HL-60 (cell line): ENCODE measurements around the gene GUCA1A.
"Not testable (repeated sequence)": the region's sequence is repeated elsewhere in the genome, so short reads cannot be mapped to it uniquely, and the experiment has no call there.

Experiments
- DNase-seq, 2 experiments: peaks; one replicate each; pipeline ENCODE4 v3.0.0-alpha.2; 2010 to 2020; ENCODE audit warnings: low read depth in 1 of 2, low spot score in 1 of 2
- H3K27ac ChIP-seq: fragments of 250-450 bp; sonication (Bioruptor Pico); replicated peaks from 2 replicates; pipeline ENCODE4 v1.5.1; 2020; ENCODE audit warnings: mild to moderate bottlenecking, moderate library complexity
- H3K27me3 ChIP-seq: fragments of 250-450 bp; sonication (Bioruptor Pico); 2 replicates; pipeline ENCODE4 v1.5.1; 2021; ENCODE audit warnings: mild to moderate bottlenecking, moderate library complexity; ENCODE audit not compliant: insufficient read depth, poor library complexity, severe bottlenecking
- H3K4me3 ChIP-seq: replicated peaks from 2 replicates; pipeline ENCODE4 v1.5.1; 2011; ENCODE audit warnings: mild to moderate bottlenecking, control low read depth, low read length; ENCODE audit not compliant: insufficient read depth
- GABPA ChIP-seq: IDR thresholded peaks from 2 replicates; pipeline ENCODE4 v1.6.1; 2012; ENCODE audit warnings: low read depth
- POLR2AphosphoS5 ChIP-seq: IDR thresholded peaks from 2 replicates; pipeline ENCODE4 v1.6.1; 2012; ENCODE audit warnings: low read depth
- SPI1 ChIP-seq: IDR thresholded peaks from 2 replicates; pipeline ENCODE4 v1.6.1; 2012; ENCODE audit warnings: low read depth, mild to moderate bottlenecking, borderline replicate concordance
- TF ChIP-seq, protein P1 (sequence below): IDR thresholded peaks from one replicate; pipeline ENCODE4 v1.5.1; 2011; ENCODE audit warnings: low read length, control low read depth, inconsistent platforms; ENCODE audit not compliant: insufficient read depth
- TF ChIP-seq, protein P2 (sequence below): IDR thresholded peaks from 2 replicates; pipeline ENCODE4 v1.6.1; 2012; ENCODE audit warnings: low read depth; ENCODE audit not compliant: insufficient replicate concordance

Gene GUCA1A

DNA sequence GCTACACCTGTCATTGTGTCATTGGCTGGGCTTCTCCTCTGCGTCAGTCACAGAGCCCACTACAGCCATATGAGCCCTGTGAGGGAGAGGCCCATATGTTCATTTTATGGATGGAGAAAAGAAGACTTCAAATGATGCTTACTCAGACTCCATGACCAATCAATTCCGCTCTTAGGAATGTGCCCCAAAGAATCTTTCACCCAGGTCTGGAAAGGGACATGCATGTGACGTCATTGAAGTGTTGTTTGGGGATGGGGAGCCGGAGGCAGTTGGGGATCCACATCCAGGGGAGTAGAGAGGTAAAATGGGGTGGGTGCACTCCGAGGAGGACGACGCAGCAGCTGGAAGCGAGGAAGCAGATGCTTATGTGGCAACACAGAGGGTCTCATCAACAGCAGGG, 21.1 kb upstream of the GUCA1A start:
- Histone ChIP-seq H3K27me3 (no peaks in the 10 kb centered on the region), H3K4me3 (no peak overlapping the region), H3K27ac (no peak overlapping the region)
- TF ChIP-seq, protein P1, sequence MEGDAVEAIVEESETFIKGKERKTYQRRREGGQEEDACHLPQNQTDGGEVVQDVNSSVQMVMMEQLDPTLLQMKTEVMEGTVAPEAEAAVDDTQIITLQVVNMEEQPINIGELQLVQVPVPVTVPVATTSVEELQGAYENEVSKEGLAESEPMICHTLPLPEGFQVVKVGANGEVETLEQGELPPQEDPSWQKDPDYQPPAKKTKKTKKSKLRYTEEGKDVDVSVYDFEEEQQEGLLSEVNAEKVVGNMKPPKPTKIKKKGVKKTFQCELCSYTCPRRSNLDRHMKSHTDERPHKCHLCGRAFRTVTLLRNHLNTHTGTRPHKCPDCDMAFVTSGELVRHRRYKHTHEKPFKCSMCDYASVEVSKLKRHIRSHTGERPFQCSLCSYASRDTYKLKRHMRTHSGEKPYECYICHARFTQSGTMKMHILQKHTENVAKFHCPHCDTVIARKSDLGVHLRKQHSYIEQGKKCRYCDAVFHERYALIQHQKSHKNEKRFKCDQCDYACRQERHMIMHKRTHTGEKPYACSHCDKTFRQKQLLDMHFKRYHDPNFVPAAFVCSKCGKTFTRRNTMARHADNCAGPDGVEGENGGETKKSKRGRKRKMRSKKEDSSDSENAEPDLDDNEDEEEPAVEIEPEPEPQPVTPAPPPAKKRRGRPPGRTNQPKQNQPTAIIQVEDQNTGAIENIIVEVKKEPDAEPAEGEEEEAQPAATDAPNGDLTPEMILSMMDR: no peak
- TF ChIP-seq POLR2AphosphoS5 (no peak), GABPA (no peak), SPI1 (no peak)
- TF ChIP-seq, protein P2, sequence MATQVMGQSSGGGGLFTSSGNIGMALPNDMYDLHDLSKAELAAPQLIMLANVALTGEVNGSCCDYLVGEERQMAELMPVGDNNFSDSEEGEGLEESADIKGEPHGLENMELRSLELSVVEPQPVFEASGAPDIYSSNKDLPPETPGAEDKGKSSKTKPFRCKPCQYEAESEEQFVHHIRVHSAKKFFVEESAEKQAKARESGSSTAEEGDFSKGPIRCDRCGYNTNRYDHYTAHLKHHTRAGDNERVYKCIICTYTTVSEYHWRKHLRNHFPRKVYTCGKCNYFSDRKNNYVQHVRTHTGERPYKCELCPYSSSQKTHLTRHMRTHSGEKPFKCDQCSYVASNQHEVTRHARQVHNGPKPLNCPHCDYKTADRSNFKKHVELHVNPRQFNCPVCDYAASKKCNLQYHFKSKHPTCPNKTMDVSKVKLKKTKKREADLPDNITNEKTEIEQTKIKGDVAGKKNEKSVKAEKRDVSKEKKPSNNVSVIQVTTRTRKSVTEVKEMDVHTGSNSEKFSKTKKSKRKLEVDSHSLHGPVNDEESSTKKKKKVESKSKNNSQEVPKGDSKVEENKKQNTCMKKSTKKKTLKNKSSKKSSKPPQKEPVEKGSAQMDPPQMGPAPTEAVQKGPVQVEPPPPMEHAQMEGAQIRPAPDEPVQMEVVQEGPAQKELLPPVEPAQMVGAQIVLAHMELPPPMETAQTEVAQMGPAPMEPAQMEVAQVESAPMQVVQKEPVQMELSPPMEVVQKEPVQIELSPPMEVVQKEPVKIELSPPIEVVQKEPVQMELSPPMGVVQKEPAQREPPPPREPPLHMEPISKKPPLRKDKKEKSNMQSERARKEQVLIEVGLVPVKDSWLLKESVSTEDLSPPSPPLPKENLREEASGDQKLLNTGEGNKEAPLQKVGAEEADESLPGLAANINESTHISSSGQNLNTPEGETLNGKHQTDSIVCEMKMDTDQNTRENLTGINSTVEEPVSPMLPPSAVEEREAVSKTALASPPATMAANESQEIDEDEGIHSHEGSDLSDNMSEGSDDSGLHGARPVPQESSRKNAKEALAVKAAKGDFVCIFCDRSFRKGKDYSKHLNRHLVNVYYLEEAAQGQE: no peak
- DNase-seq: no peak

DNA sequence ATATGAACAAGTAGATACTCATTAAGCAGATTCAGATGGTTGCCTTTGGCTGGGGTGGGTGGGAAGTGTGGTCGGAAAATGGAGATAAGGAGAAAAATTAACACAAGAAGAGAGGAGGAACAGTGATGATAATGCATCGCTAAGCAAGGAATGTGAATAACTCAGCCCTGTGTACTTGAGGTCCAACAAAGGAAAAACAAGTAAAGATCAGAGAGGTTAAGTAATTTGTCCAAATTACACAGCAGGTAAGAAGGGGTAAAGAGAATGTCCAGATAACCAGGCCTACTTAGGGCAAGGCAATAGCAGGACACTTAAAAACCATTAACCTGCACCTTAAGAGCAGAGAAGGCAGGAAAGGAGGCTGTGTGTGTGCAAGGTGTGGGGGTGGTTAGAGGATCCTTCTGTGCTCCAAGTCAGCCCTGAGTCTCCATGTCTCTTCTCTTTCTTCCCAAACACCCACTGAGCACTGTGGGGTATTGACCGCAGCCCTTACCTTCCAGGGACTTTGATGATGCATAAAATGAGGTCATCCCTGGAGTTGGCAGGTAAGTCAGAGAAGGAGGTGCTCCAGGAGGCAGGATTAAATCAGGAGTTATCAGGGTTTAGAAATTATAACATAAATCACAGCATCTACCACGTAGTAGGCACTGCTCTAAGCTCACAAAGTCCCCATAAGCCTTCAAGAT, 20.5 kb upstream of the GUCA1A start:
- H3K27me3 ChIP-seq, DNase-seq, H3K4me3 ChIP-seq, H3K27ac ChIP-seq: not testable (repeated sequence)

DNA sequence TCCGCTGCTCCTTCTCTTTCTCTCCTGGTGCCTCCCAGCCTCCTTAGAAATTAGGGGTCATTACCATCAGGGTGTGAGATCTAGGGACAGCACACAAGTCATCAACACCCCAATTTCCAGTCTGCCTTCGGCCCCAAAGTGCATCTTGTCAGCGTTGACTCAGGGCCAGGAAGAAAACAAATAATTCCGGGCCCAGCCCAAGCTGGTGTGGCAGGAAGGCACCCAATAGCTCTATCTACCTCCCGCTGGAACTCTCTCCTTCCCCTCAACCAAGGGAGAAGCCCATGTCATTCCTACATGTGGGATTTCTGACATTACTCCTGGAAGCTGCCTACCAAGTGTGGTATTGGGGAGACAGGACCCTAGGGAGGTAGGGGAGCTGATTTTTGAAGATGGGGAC, 19.2 kb upstream of the GUCA1A start:
- Histone ChIP-seq H3K27ac (no peak overlapping the region), H3K4me3 (no peak overlapping the region), H3K27me3 (no peaks in the 10 kb centered on the region)
- no peak for TF ChIP-seq POLR2AphosphoS5
- no peak for DNase-seq

DNA sequence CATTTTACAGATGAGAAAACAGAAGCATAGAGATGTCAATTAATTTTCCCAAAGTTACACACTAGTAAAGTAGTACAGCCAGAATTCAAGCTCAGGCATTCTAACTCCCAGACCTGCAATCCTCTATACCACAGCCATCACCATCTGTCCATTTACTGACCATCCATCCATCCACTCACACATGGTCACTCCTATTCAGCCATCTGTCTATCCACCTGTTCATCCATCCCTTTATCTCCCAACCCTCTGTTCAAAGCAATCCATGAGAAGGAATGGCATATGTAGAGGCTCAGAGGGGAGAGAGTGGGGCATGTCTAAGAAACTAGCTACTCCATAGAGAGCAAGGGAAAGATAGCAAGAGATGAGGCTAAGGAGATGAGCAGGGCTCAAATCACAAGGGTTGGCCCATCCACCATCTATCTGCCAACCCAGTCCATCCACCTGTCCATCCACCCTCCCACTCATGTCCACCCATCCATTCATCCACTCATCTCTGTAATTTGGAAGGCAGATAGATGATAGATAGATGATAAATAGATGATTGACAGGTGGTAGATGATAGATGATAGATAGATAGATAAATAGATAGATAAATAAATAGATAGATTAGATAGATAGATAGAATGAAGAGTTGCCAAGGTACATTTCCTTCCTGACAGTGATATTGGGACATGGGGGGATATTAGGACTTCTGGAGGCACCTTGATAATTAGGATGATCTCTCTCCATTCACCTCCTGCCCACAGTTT, 18.5 kb upstream of the GUCA1A start:
- Histone ChIP-seq H3K4me3 (no peak overlapping the region), H3K27ac (no peak overlapping the region), H3K27me3 (no peaks in the 10 kb centered on the region)
- TF ChIP-seq GABPA: no peak
- TF ChIP-seq, protein P2: no peak
- no peak for TF ChIP-seq SPI1
- TF ChIP-seq, protein P1: no peak
- TF ChIP-seq POLR2AphosphoS5: no peak
- no peak for DNase-seq
